GM12878 (cell line): ENCODE data around the gene FYB1.

ENCODE experiments used
- ATF2 ChIP-seq: IDR thresholded peaks from 2 replicates; pipeline ENCODE4 v1.6.1; 2012; ENCODE audit warnings: low read length, inconsistent platforms
- BCLAF1 ChIP-seq: fragments of 450-650 bp; IDR thresholded peaks from 2 replicates; pipeline ENCODE4 v1.6.1; 2017; ENCODE audit warnings: antibody characterized with exemption, mild to moderate bottlenecking, moderate library complexity
- CREM ChIP-seq: IDR thresholded peaks from 2 replicates; pipeline ENCODE4 v1.6.1; 2014; ENCODE audit warnings: antibody characterized with exemption, low read depth
- CTCF ChIP-seq, 3 experiments: IDR thresholded peaks in 2 of 3; conservative IDR thresholded peaks in 1 of 3; 2 replicates each; pipeline ENCODE4 v1.5.1; 2011; ENCODE audit warnings: low read depth in 3 of 3, low read length in 3 of 3, mild to moderate bottlenecking in 3 of 3, control low read depth in 2 of 3, moderate library complexity in 2 of 3, inconsistent platforms in 1 of 3, mixed read lengths in 1 of 3; ENCODE audit not compliant: control insufficient read depth in 2 of 3, insufficient read depth in 1 of 3; ENCODE audit errors: extremely low read depth in 1 of 3
- EGR1 ChIP-seq, 2 experiments: IDR thresholded peaks; 1 replicate in 1 of 2; 2 replicates in 1 of 2; pipeline ENCODE4 v1.6.1; 2011 to 2012; ENCODE audit warnings: low read depth in 2 of 2, low read length in 2 of 2, borderline replicate concordance in 1 of 2, mild to moderate bottlenecking in 1 of 2, moderate library complexity in 1 of 2
- ESRRA ChIP-seq: IDR thresholded peaks from 2 replicates; pipeline ENCODE4 v1.6.1; 2012; ENCODE audit warnings: mild to moderate bottlenecking, low read length, improper control_type of control experiment
- ETV6 ChIP-seq, 2 experiments: fragments of 450-650 bp in 1 of 2; IDR thresholded peaks in 1 of 2; conservative IDR thresholded peaks in 1 of 2; 2 replicates each; pipeline ENCODE4 v1.6.1; 2014; ENCODE audit warnings: antibody characterized with exemption in 1 of 2, borderline replicate concordance in 1 of 2, low read depth in 1 of 2, mild to moderate bottlenecking in 1 of 2, moderate library complexity in 1 of 2
- POLR2AphosphoS2 ChIP-seq: IDR thresholded peaks from 2 replicates; pipeline ENCODE4 v1.6.1; 2011; ENCODE audit warnings: low read depth, mild to moderate bottlenecking, low read length, improper control_type of control experiment, moderate library complexity
- SRF ChIP-seq, 2 experiments: IDR thresholded peaks; 2 replicates each; pipeline ENCODE4 v1.6.1; 2011; ENCODE audit warnings: low read depth in 2 of 2, low read length in 2 of 2, mild to moderate bottlenecking in 1 of 2, moderate library complexity in 1 of 2
- TAF1 ChIP-seq: IDR thresholded peaks from 2 replicates; pipeline ENCODE4 v1.6.1; 2011; ENCODE audit warnings: mild to moderate bottlenecking, low read depth, low read length, borderline replicate concordance
- TCF7 ChIP-seq: IDR thresholded peaks from 2 replicates; pipeline ENCODE4 v1.6.1; 2014; ENCODE audit warnings: antibody characterized with exemption, borderline replicate concordance
- TF ChIP-seq, protein P1 (sequence below): fragments of 450-650 bp; IDR thresholded peaks from 2 replicates; pipeline ENCODE4 v1.6.1; 2018; ENCODE audit warnings: mild to moderate bottlenecking, low read depth, moderate library complexity; ENCODE audit not compliant: partially characterized antibody
- TF ChIP-seq, protein P2 (sequence below): IDR thresholded peaks from 2 replicates; pipeline ENCODE4 v1.6.1; 2011; ENCODE audit warnings: low read depth, low read length, improper control_type of control experiment, borderline replicate concordance

- TF ChIP-seq ETV6 (conservative IDR thresholded peaks at IDR 0.05 in 1 of 2, IDR thresholded peaks at IDR 0.05 in 1 of 2; ENCODE audit: borderline replicate concordance in 1 of 2, low read depth in 1 of 2) (no peak), BCLAF1 (no peak), CTCF (IDR thresholded peaks at IDR 0.05 in 2 of 3, conservative IDR thresholded peaks at IDR 0.05 in 1 of 3; ENCODE audit: control insufficient read depth in 2 of 3, extremely low read depth in 1 of 3, insufficient read depth in 1 of 3, low read depth in 3 of 3, low read length in 3 of 3) (no peak), CREM (no peak), POLR2AphosphoS2 (no peak), TCF7 (no peak), ATF2 (no peak), SRF (IDR thresholded peaks at IDR 0.05; ENCODE audit: low read depth in 2 of 2, low read length in 2 of 2) (no peak), ESRRA (no peak), TAF1 (no peak), EGR1 (IDR thresholded peaks at IDR 0.05; ENCODE audit: borderline replicate concordance in 1 of 2, low read depth in 2 of 2, low read length in 2 of 2) (no peak)
- TF ChIP-seq, protein P1, sequence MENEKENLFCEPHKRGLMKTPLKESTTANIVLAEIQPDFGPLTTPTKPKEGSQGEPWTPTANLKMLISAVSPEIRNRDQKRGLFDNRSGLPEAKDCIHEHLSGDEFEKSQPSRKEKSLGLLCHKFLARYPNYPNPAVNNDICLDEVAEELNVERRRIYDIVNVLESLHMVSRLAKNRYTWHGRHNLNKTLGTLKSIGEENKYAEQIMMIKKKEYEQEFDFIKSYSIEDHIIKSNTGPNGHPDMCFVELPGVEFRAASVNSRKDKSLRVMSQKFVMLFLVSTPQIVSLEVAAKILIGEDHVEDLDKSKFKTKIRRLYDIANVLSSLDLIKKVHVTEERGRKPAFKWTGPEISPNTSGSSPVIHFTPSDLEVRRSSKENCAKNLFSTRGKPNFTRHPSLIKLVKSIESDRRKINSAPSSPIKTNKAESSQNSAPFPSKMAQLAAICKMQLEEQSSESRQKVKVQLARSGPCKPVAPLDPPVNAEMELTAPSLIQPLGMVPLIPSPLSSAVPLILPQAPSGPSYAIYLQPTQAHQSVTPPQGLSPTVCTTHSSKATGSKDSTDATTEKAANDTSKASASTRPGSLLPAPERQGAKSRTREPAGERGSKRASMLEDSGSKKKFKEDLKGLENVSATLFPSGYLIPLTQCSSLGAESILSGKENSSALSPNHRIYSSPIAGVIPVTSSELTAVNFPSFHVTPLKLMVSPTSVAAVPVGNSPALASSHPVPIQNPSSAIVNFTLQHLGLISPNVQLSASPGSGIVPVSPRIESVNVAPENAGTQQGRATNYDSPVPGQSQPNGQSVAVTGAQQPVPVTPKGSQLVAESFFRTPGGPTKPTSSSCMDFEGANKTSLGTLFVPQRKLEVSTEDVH = no peak
- TF ChIP-seq, protein P2, sequence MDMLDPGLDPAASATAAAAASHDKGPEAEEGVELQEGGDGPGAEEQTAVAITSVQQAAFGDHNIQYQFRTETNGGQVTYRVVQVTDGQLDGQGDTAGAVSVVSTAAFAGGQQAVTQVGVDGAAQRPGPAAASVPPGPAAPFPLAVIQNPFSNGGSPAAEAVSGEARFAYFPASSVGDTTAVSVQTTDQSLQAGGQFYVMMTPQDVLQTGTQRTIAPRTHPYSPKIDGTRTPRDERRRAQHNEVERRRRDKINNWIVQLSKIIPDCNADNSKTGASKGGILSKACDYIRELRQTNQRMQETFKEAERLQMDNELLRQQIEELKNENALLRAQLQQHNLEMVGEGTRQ = no peak
Observed at GRCh38 chr5:39079147-39079546, 140.2 kb downstream of the FYB1 start.
